Thyroid gland (tissue), 4 donors: ENCODE data around the gene CLSTN2.

Experiments used
- POLR2A ChIP-seq, 2 donors: fragments of 450-650 bp; IDR thresholded peaks; one replicate each; pipeline ENCODE4 v1.6.1; 2017; ENCODE audit warnings: antibody characterized with exemption in 2 of 2, mild to moderate bottlenecking in 2 of 2, moderate library complexity in 1 of 2
- TF ChIP-seq, protein P1 (sequence below), 6 experiments: fragments of 200-600 bp in 3 of 6; fragments of 450-650 bp in 3 of 6; sonication (generic) in 3 of 6; IDR thresholded peaks; one replicate each; pipeline ENCODE4 v1.5.1; 2016 to 2019; ENCODE audit warnings: antibody characterized with exemption in 6 of 6, mild to moderate bottlenecking in 2 of 6, inconsistent platforms in 1 of 6, moderate library complexity in 1 of 6

DNA sequence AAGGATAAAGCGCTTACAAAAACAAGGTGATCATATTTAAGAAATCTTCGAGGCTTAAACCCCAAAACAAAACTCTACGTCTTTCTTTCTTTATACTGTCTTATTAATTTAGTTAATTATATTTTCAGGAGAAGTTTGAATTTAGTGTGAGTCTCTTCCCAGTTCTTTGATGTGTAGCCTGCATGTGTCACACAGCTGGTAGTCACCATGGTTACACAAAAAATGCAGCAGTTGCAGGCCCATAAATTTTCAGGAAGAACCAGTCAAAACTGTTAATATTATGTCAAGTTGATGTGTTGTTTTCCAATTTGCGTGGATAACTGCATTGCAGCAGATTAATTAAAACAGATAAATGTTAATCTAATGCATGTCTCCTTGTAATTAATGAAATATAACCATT lies 10.4 kb downstream of the CLSTN2 start:
- TF ChIP-seq, protein P1, sequence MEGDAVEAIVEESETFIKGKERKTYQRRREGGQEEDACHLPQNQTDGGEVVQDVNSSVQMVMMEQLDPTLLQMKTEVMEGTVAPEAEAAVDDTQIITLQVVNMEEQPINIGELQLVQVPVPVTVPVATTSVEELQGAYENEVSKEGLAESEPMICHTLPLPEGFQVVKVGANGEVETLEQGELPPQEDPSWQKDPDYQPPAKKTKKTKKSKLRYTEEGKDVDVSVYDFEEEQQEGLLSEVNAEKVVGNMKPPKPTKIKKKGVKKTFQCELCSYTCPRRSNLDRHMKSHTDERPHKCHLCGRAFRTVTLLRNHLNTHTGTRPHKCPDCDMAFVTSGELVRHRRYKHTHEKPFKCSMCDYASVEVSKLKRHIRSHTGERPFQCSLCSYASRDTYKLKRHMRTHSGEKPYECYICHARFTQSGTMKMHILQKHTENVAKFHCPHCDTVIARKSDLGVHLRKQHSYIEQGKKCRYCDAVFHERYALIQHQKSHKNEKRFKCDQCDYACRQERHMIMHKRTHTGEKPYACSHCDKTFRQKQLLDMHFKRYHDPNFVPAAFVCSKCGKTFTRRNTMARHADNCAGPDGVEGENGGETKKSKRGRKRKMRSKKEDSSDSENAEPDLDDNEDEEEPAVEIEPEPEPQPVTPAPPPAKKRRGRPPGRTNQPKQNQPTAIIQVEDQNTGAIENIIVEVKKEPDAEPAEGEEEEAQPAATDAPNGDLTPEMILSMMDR (IDR thresholded peaks at IDR 0.05): no peak
- TF ChIP-seq POLR2A (IDR thresholded peaks at IDR 0.05): no peak
